SK-N-SH (cell line): ENCODE results near the gene AUH. TPM values are rescaled to one million over a fixed set of nuclear protein-coding genes. Genes with fewer than 3 reads are reported as not detected.

Experiments used
- CTCF ChIA-PET: fragments of 300-600, 350-600 bp; formaldehyde crosslinking; extraction: SDS; loops from one replicate; lab custom pipeline; 2021; lab: Yijun Ruan, JAX
- POLR2A ChIA-PET: fragments of 350-600 bp; sonication (Branson Sonifier 250); formaldehyde crosslinking; extraction: SDS; loops from one replicate; lab custom pipeline; 2020; ENCODE audit warnings: antibody characterized with exemption, inconsistent platforms; lab: Yijun Ruan, JAX
- DNase-seq: peaks from one replicate; pipeline ENCODE4 v3.0.0; 2012
- H2AFZ ChIP-seq: fragments of 200-600 bp; sonication (generic); 2 replicates; pipeline ENCODE4 v1.8.1; 2016; ENCODE audit warnings: antibody characterized with exemption, mild to moderate bottlenecking, low read depth
- H3F3A ChIP-seq: fragments of 200-600 bp; sonication (generic); replicated peaks from 2 replicates; pipeline ENCODE3; 2016; ENCODE audit warnings: antibody characterized with exemption, mild to moderate bottlenecking; ENCODE audit not compliant: insufficient read depth
- H3K27ac ChIP-seq, 2 experiments: fragments of 200-500 bp in 1 of 2; fragments of 200-600 bp in 1 of 2; sonication (Bioruptor generic) in 1 of 2; sonication (generic), shearing (Covaris generic) in 1 of 2; 2 replicates each; pipeline versions ENCODE4 v1.5.1 to v1.6.1; 2014 to 2016; ENCODE audit warnings: low read depth in 2 of 2, inconsistent platforms in 1 of 2, low read length in 1 of 2, mild to moderate bottlenecking in 1 of 2, mixed read lengths in 1 of 2
- H3K27me3 ChIP-seq: fragments of 200-600 bp; sonication (generic), shearing (Covaris generic); 2 replicates; pipeline ENCODE4 v1.6.1; 2016; ENCODE audit warnings: mixed run types; ENCODE audit not compliant: insufficient read depth
- H3K36me3 ChIP-seq, 2 experiments: fragments of 200-500 bp in 1 of 2; fragments of 200-600 bp in 1 of 2; sonication (Bioruptor generic) in 1 of 2; sonication (generic) in 1 of 2; replicated peaks in 1 of 2; 2 replicates each; pipeline versions ENCODE3 to v1.5.1; 2014 to 2016; ENCODE audit warnings: low read length in 1 of 2, mild to moderate bottlenecking in 1 of 2; ENCODE audit not compliant: insufficient read depth in 2 of 2, control insufficient read depth in 1 of 2
- H3K4me1 ChIP-seq, 2 experiments: fragments of 200-500 bp in 1 of 2; fragments of 200-600 bp in 1 of 2; sonication (Bioruptor generic) in 1 of 2; sonication (generic), shearing (Covaris generic) in 1 of 2; 2 replicates each; pipeline versions ENCODE4 v1.5.1 to v1.6.1; 2014 to 2016; ENCODE audit warnings: low read depth in 1 of 2, low read length in 1 of 2, mixed run types in 1 of 2; ENCODE audit not compliant: insufficient read depth in 2 of 2, control insufficient read depth in 1 of 2
- H3K4me2 ChIP-seq: fragments of 200-600 bp; sonication (generic), shearing (Covaris generic); 2 replicates; pipeline ENCODE4 v1.6.1; 2017; ENCODE audit warnings: mixed run types
- H3K4me3 ChIP-seq, 2 experiments: fragments of 200-500 bp in 1 of 2; fragments of 200-600 bp in 1 of 2; sonication (Bioruptor generic) in 1 of 2; sonication (generic), shearing (Covaris generic) in 1 of 2; 2 replicates each; pipeline versions ENCODE4 v1.5.1 to v1.8.1; 2014 to 2016; ENCODE audit warnings: low read depth in 2 of 2, inconsistent platforms in 1 of 2, low read length in 1 of 2, mild to moderate bottlenecking in 1 of 2, mixed read lengths in 1 of 2, moderate library complexity in 1 of 2
- H3K79me2 ChIP-seq: fragments of 200-600 bp; sonication (generic); 2 replicates; pipeline ENCODE4 v1.8.1; 2017; ENCODE audit warnings: mild to moderate bottlenecking; ENCODE audit not compliant: insufficient read depth
- H3K9ac ChIP-seq: fragments of 200-600 bp; sonication (generic); 2 replicates; pipeline ENCODE4 v1.6.1; 2017; ENCODE audit warnings: mixed run types
- H3K9me2 ChIP-seq: fragments of 200-600 bp; sonication (generic); 2 replicates; pipeline ENCODE4 v1.6.1; 2017; ENCODE audit warnings: mixed run types
- H3K9me3 ChIP-seq: fragments of 200-600 bp; sonication (generic); 2 replicates; pipeline ENCODE4 v1.6.1; 2017; ENCODE audit warnings: mixed run types, mild to moderate bottlenecking, moderate library complexity
- H4K20me1 ChIP-seq: fragments of 200-600 bp; sonication (generic); 2 replicates; pipeline ENCODE4 v1.6.1; 2017; ENCODE audit warnings: mild to moderate bottlenecking, mixed run types; ENCODE audit not compliant: insufficient read depth
- CHD2 ChIP-seq: fragments of 150-350 bp; IDR thresholded peaks from 2 replicates; pipeline ENCODE4 v1.6.1; 2018; ENCODE audit warnings: low read length; ENCODE audit not compliant: partially characterized antibody
- CTCF ChIP-seq: fragments of 200-600 bp; sonication (generic); IDR thresholded peaks from 2 replicates; pipeline ENCODE4 v1.6.1; 2017; ENCODE audit warnings: antibody characterized with exemption, mild to moderate bottlenecking, moderate library complexity
- ELF1 ChIP-seq: IDR thresholded peaks from 2 replicates; pipeline ENCODE4 v1.4.0; 2012
- EP300 ChIP-seq, 2 experiments: IDR thresholded peaks; 2 replicates each; pipeline versions ENCODE4 v1.4.0 to v1.6.1; 2012; ENCODE audit warnings: borderline replicate concordance in 1 of 2, low read depth in 1 of 2, low read length in 1 of 2
- FOSL2 ChIP-seq: IDR thresholded peaks from 2 replicates; pipeline ENCODE4 v1.4.0; 2012; ENCODE audit warnings: low read depth, mild to moderate bottlenecking, moderate library complexity, borderline replicate concordance
- FOXJ3 ChIP-seq: sonication (generic); formaldehyde crosslinking; IDR thresholded peaks from 2 replicates; pipeline ENCODE4 v1.5.1; 2020; ENCODE audit warnings: mild to moderate bottlenecking, missing genetic modification reagents
- FOXM1 ChIP-seq: IDR thresholded peaks from 2 replicates; pipeline ENCODE4 v1.4.0; 2012; ENCODE audit warnings: low read depth, mild to moderate bottlenecking
- GABPA ChIP-seq: IDR thresholded peaks from 2 replicates; pipeline ENCODE4 v1.4.0; 2012; ENCODE audit warnings: low read depth, mild to moderate bottlenecking
- GATA2 ChIP-seq: sonication (generic); formaldehyde crosslinking; IDR thresholded peaks from 2 replicates; pipeline ENCODE4 v1.5.0; 2020; ENCODE audit warnings: mild to moderate bottlenecking, missing genetic modification reagents
- JUND ChIP-seq: IDR thresholded peaks from 2 replicates; pipeline ENCODE4 v1.4.0; 2012
- MAX ChIP-seq: IDR thresholded peaks from 2 replicates; pipeline ENCODE4 v1.4.0; 2012; ENCODE audit warnings: low read depth
- MEF2A ChIP-seq: IDR thresholded peaks from 2 replicates; pipeline ENCODE4 v1.4.0; 2012; ENCODE audit warnings: low read depth, borderline replicate concordance
- MXI1 ChIP-seq: IDR thresholded peaks from 2 replicates; pipeline ENCODE4 v1.6.1; 2012; ENCODE audit warnings: mild to moderate bottlenecking, low read depth, low read length, improper control_type of control experiment
- PBX3 ChIP-seq: IDR thresholded peaks from 2 replicates; pipeline ENCODE4; 2012
- RAD21 ChIP-seq: IDR thresholded peaks from 2 replicates; pipeline ENCODE4 v1.6.1; 2012; ENCODE audit warnings: mild to moderate bottlenecking, low read length
- REST ChIP-seq: IDR thresholded peaks from 2 replicates; pipeline ENCODE4 v1.6.1; 2012; ENCODE audit warnings: mild to moderate bottlenecking, low read depth, low read length, moderate library complexity
- SIN3A ChIP-seq: IDR thresholded peaks from 2 replicates; pipeline ENCODE4 v1.6.1; 2012; ENCODE audit warnings: low read depth, mild to moderate bottlenecking, low read length, moderate library complexity, borderline replicate concordance
- SMC3 ChIP-seq: IDR thresholded peaks from 2 replicates; pipeline ENCODE4 v1.6.1; 2012; ENCODE audit warnings: low read depth, low read length, improper control_type of control experiment
- TAF1 ChIP-seq: IDR thresholded peaks from 2 replicates; pipeline ENCODE4 v1.6.1; 2012; ENCODE audit warnings: low read depth, mild to moderate bottlenecking, low read length, moderate library complexity, borderline replicate concordance
- USF2 ChIP-seq: fragments of 150-350 bp; IDR thresholded peaks from 2 replicates; pipeline ENCODE4 v1.6.1; 2017; ENCODE audit warnings: antibody characterized with exemption, low read length, low read depth, borderline replicate concordance
- WGBS: methylation state at CpG from one replicate; pipeline ENCODE4 v1.1.6; 2017; ENCODE audit warnings: low lambda C conversion rate; 5-methylcytosine and 5-hydroxymethylcytosine counted together
- polyA plus RNA-seq, 3 experiments: library from polyadenylated mRNA; depleted of rRNA; stranded (reverse); fragments of >200 nt; gene quantifications; 2 replicates each; pipeline ENCODE4 v1.2.3, GENCODE V29; 2012

Gene AUH
- polyA plus RNA-seq, 1 of the 3 experiments (the other 2 are of a cell fraction): 7.6 TPM

GRCh38 chr9:91336786-91337185 lies 24.9 kb downstream of the AUH start:
- Histone ChIP-seq H3K9me3 (no peaks in the 10 kb centered on the region), H3F3A (no peaks in the 10 kb centered on the region), H4K20me1 (no peaks in the 10 kb centered on the region), H3K4me2 (no peak overlapping the region), H3K79me2 (no peaks in the 10 kb centered on the region), H3K4me1 (no peaks in the 10 kb centered on the region), H3K27ac (no peak overlapping the region), H2AFZ (no peak overlapping the region), H3K4me3 (no peak overlapping the region), H3K9me2 (no peaks in the 10 kb centered on the region), H3K9ac (no peak overlapping the region), H3K27me3 (no peaks in the 10 kb centered on the region), H3K36me3 (peaks cover 8 to 14% of the 10 kb centered on the region in 2 experiments)
- POLR2A ChIA-PET: no interaction called here
- CTCF ChIA-PET: no interaction called here
- 100% methylated on average over 1 of the region's 1 CpG for WGBS
- no peak for TF ChIP-seq GABPA
- TF ChIP-seq RAD21: no peak
- TF ChIP-seq SMC3: no peak
- TF ChIP-seq MAX: no peak
- no peak for TF ChIP-seq TAF1
- no peak for TF ChIP-seq FOXJ3 (CRISPR knock-in tag)
- no peak for TF ChIP-seq FOXM1
- TF ChIP-seq GATA2 (CRISPR knock-in tag): no peak
- no peak for TF ChIP-seq JUND
- TF ChIP-seq PBX3: no peak
- DNase-seq: no peak

GRCh38 chr9:91334053-91334452 lies 27.7 kb downstream of the AUH start:
- 92% methylated on average over 4 of the region's 4 CpGs for WGBS
- Histone ChIP-seq H3K27me3 (no peaks in the 10 kb centered on the region), H3K9me2 (no peaks in the 10 kb centered on the region), H3F3A (no peaks in the 10 kb centered on the region), H4K20me1 (no peaks in the 10 kb centered on the region), H3K4me2 (no peak overlapping the region), H3K36me3 (peaks cover 8 to 14% of the 10 kb centered on the region in 2 experiments), H3K79me2 (no peaks in the 10 kb centered on the region), H2AFZ (no peak overlapping the region), H3K27ac (no peak overlapping the region), H3K9ac (no peak overlapping the region), H3K9me3 (no peaks in the 10 kb centered on the region), H3K4me1 (no peaks in the 10 kb centered on the region), H3K4me3 (no peak overlapping the region)
- POLR2A ChIA-PET: no interaction called here
- CTCF ChIA-PET: no interaction called here
- DNase-seq: no peak
- no peak for TF ChIP-seq SIN3A
- TF ChIP-seq FOSL2: no peak
- TF ChIP-seq MEF2A: no peak
- TF ChIP-seq CHD2: no peak
- TF ChIP-seq RAD21: no peak
- TF ChIP-seq USF2: no peak
- no peak for TF ChIP-seq GABPA
- no peak for TF ChIP-seq EP300 (IDR thresholded peaks at IDR 0.05; ENCODE audit: borderline replicate concordance in 1 of 2, low read depth in 1 of 2, low read length in 1 of 2)
- TF ChIP-seq GATA2 (CRISPR knock-in tag): no peak
- TF ChIP-seq SMC3: no peak
- no peak for TF ChIP-seq REST
- no peak for TF ChIP-seq MXI1
- no peak for TF ChIP-seq CTCF
- no peak for TF ChIP-seq ELF1
